GM21723 (cell line): ENCODE results near the gene LASP1NB.
"Not testable (repeated sequence)": the region's sequence is repeated elsewhere in the genome, so short reads cannot be mapped to it uniquely, and the experiment has no call there.

ENCODE experiments used
- ATAC-seq: cut with Tn5 transposase; IDR thresholded peaks from one replicate; pipeline ENCODE4 v1.9.1; 2021; ENCODE audit warnings: mild to moderate bottlenecking, moderate library complexity; ENCODE audit not compliant: unreplicated experiment

Gene LASP1NB

DNA sequence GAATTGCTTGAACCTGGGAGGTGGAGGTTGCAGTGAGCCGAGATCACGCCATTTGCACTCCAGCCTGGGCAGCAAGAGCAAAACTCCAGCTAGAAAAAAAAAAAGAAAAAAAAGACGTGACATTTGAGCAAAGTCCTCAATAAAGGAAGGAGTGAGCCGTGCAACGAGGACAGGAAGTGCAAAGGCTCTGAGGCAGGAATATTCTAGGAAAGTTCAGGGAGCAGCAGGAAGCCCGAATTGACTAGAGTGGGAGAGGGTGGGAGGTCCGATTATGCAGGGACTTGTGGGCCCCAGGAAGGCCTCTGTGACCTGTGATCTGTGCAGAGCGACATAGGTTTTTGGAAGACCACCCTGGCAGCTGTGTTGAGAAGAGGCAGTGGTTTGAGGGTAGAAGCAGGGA lies 8.6 kb upstream of the LASP1NB start:
- no peak for ATAC-seq

DNA sequence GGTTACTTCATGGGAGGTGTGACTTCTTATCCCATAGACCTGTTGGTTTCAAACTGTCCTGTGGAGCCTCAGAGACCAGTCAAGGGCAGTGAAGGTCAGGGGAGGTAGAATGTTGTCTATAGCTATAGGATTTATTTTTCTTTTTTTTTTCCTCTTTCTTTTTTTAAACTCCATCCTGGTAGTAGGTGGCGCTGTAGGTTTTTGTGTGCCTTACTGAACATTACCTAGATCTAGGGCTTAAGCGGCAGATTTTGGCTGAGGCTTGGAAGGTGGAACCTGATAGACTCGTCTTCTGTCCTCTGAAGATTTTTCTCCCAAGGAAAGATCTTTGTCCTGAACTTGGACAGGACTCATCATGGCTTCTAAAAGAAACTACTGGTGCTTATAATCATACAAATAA lies 8.2 kb upstream of the LASP1NB start:
- no peak for ATAC-seq

GRCh38 chr17:38918129-38918913 lies 7.1 kb upstream of the LASP1NB start:
- ATAC-seq, result no peak

GRCh38 chr17:38918916-38919315 lies 6.5 kb upstream of the LASP1NB start:
- no peak for ATAC-seq

DNA sequence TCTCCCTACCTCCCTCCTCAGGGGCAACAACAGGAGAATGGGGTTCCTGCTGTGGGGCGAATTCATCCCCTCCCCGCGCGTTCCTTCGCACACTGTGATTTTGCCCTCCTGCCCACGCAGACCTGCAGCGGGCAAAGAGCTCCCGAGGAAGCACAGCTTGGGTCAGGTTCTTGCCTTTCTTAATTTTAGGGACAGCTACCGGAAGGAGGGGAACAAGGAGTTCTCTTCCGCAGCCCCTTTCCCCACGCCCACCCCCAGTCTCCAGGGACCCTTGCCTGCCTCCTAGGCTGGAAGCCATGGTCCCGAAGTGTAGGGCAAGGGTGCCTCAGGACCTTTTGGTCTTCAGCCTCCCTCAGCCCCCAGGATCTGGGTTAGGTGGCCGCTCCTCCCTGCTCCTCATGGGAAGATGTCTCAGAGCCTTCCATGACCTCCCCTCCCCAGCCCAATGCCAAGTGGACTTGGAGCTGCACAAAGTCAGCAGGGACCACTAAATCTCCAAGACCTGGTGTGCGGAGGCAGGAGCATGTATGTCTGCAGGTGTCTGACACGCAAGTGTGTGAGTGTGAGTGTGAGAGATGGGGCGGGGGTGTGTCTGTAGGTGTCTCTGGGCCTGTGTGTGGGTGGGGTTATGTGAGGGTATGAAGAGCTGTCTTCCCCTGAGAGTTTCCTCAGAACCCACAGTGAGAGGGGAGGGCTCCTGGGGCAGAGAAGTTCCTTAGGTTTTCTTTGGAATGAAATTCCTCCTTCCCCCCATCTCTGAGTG lies 5.9 kb upstream of the LASP1NB start:
- ATAC-seq, result no peak

DNA sequence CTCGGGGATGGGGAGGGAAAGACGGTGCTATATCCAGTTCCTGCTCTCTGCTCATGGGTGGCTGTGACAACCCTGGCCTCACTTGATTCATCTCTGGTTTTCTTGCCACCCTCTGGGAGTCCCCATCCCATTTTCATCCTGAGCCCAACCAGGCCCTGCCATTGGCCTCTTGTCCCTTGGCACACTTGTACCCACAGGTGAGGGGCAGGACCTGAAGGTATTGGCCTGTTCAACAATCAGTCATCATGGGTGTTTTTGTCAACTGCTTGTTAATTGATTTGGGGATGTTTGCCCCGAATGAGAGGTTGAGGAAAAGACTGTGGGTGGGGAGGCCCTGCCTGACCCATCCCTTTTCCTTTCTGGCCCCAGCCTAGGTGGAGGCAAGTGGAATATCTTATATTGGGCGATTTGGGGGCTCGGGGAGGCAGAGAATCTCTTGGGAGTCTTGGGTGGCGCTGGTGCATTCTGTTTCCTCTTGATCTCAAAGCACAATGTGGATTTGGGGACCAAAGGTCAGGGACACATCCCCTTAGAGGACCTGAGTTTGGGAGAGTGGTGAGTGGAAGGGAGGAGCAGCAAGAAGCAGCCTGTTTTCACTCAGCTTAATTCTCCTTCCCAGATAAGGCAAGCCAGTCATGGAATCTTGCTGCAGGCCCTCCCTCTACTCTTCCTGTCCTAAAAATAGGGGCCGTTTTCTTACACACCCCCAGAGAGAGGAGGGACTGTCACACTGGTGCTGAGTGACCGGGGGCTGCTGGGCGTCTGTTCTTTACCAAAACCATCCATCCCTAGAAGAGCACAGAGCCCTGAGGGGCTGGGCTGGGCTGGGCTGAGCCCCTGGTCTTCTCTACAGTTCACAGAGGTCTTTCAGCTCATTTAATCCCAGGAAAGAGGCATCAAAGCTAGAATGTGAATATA lies 4.8 kb upstream of the LASP1NB start:
- ATAC-seq, result no peak

GRCh38 chr17:38921756-38922411 lies 3.5 kb upstream of the LASP1NB start:
- ATAC-seq, result no peak

- no peak for ATAC-seq
These were observed 2.7 kb upstream of the LASP1NB start for GRCh38 chr17:38922538-38923297.

- ATAC-seq, result no peak
These were observed 1.1 kb downstream of the LASP1NB start for GRCh38 chr17:38926293-38927070.

DNA sequence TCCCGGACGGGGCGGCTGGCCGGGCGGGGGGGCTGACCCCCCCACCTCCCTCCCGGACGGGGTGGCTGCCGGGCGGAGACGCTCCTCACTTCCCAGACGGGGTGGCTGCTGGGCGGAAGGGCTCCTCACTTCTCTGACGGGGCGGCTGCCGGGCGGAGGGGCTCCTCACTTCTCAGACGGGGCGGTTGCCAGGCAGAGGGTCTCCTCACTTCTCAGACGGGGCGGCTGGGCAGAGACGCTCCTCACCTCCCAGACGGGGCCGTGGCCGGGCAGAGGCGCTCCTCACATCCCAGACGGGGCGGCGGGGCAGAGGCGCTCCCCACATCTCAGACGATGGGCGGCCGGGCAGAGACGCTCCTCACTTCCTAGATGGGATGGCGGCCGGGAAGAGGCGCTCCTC lies 5.4 kb downstream of the LASP1NB start:
- ATAC-seq, result not testable (repeated sequence)

DNA sequence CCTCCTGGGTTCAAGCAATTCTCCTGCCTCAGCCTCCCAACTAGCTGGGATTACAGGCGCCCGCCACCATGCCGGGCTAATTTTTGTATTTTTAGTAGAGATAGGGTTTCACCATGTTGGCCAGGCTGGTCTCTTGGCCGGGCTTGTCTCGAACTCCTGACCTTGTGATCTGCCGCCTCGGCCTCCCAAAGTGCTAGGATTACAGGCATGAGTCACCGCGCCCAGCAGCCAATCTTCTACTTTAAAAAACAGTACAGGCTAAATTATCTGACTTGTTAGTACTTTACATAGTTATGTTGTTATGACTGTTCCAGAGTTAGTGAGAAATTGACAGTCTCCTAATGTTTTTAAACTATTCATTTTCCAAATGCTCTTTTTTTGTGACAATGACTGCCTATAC lies 8.5 kb downstream of the LASP1NB start:
- not testable (repeated sequence) for ATAC-seq

DNA sequence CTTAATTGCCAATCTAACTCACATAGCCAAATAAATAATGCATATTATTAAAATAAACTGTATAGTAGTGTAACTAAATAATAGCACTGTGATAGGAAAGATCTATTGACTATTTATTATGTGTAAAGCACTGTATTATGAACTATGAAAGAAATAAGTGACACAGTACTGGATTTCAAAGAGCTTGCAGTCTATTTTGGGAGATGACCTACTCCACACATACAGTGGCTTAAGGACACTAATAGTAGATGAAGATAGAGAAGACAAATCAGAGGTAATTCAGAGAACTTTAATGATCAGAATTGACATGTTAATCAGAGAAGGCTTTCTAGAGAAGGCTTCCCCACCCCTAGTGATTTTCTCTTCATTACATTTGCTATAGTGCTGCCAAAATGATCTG lies 14.6 kb downstream of the LASP1NB start:
- no peak for ATAC-seq

DNA sequence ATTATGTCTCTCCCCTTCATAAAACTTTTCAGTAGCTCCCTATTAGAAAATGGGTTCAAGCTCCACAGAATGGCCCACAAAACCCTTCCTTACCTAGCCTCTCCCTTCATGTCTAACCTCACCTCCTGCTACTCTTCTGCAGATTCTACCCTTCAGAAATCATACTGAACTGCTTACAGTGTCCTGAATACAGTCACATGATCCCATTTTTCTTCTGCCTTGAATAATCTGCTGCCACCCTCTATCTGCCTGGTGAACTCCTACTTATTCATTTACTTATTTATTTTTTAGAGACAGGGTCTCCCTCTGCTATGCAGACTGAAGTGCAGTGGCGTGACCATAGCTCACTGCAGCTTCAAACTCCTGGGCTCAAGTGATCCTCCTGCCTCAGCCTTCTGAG lies 15.0 kb downstream of the LASP1NB start:
- no peak for ATAC-seq

- ATAC-seq, result no peak
These were observed 17.4 kb downstream of the LASP1NB start for GRCh38 chr17:38942696-38943334.

- no peak for ATAC-seq
These were observed 18.2 kb downstream of the LASP1NB start for GRCh38 chr17:38943607-38944006.

GRCh38 chr17:38947189-38947588 lies 21.8 kb downstream of the LASP1NB start:
- ATAC-seq, result no peak

- ATAC-seq, result not testable (repeated sequence)
These were observed 28.4 kb downstream of the LASP1NB start for GRCh38 chr17:38953800-38954199.

GRCh38 chr17:38958326-38958725 lies 32.9 kb downstream of the LASP1NB start:
- no peak for ATAC-seq

DNA sequence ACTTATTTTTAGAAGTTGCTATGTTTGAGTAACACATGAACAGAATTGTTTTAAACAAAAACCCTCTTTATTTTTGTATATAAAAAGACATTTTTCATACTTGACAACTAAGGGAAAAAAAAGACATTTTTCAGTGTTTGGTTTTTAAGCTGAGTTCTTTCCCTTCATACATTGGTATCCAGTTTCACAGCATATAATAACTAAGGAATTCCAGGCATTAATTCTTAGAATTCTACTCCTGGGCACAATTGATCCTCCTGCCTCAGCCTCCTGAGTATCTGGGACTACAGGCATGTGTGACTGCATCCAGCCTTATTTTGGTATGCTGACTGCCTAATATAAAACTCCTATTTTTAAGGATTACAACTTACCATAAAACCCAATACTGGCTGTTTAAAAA lies 33.3 kb downstream of the LASP1NB start:
- ATAC-seq, result no peak
